H4 (cell line): Measurements from ENCODE around the gene RUSC2. TPM values are rescaled to one million over a fixed set of nuclear protein-coding genes. Genes with fewer than 3 reads are reported as not detected.
"Not testable (repeated sequence)": the region's sequence is repeated elsewhere in the genome, so short reads cannot be mapped to it uniquely, and the experiment has no call there.

Source experiments
- DNase-seq: peaks from one replicate; pipeline ENCODE4 v3.0.0-alpha.2; 2015; ENCODE audit warnings: low spot score
- total RNA-seq: library from RNA; depleted of rRNA; stranded (reverse); fragments of >200 nt; shearing (Covaris generic); gene quantifications from 2 replicates; pipeline ENCODE4 v1.2.3, GENCODE V29; 2014; rRNA removed

Gene RUSC2
- 6.2 and 8.7 TPM in 2 replicates for total RNA-seq

GRCh38 chr9:35489313-35490154, at the start of gene RUSC2:
TSS of gene RUSC2 (plus strand) at chr9:35490111. CDS start at chr9:35546522, 56,411 bp downstream.
- peak; percentile 72 for DNase-seq

GRCh38 chr9:35446012-35446411, 43.9 kb upstream of the RUSC2 start:
- no peak for DNase-seq

- DNase-seq = no peak
Measured at GRCh38 chr9:35448496-35448895, 41.4 kb upstream of the RUSC2 start.

- DNase-seq = no peak
Measured at GRCh38 chr9:35452481-35452880, 37.4 kb upstream of the RUSC2 start.

- DNase-seq = no peak
Measured at GRCh38 chr9:35453786-35454185, 36.1 kb upstream of the RUSC2 start.

- DNase-seq = no peak
Measured at GRCh38 chr9:35464141-35465025, 25.5 kb upstream of the RUSC2 start.

- DNase-seq = no peak
Measured at GRCh38 chr9:35470340-35470739, 19.6 kb upstream of the RUSC2 start.

- DNase-seq = no peak
Measured at GRCh38 chr9:35470894-35471293, 19.0 kb upstream of the RUSC2 start.

- no peak for DNase-seq
Measured at GRCh38 chr9:35476596-35476995, 13.3 kb upstream of the RUSC2 start.

- DNase-seq = peak; percentile 85
Measured at GRCh38 chr9:35477211-35477855, 12.6 kb upstream of the RUSC2 start.

GRCh38 chr9:35478871-35479270, 11.0 kb upstream of the RUSC2 start:
- DNase-seq = no peak

GRCh38 chr9:35481347-35481975, 8.4 kb upstream of the RUSC2 start:
- DNase-seq = peak; percentile 75

- DNase-seq = no peak
Measured at GRCh38 chr9:35482071-35482470, 7.8 kb upstream of the RUSC2 start.

GRCh38 chr9:35484406-35484805, 5.5 kb upstream of the RUSC2 start:
- DNase-seq = no peak

- DNase-seq = no peak
Measured at GRCh38 chr9:35487081-35487480, 2.8 kb upstream of the RUSC2 start.

GRCh38 chr9:35488021-35488420, 1.9 kb upstream of the RUSC2 start:
- no peak for DNase-seq

- DNase-seq = no peak
Measured at GRCh38 chr9:35488566-35489312, 1.2 kb upstream of the RUSC2 start.

- no peak for DNase-seq
Measured at GRCh38 chr9:35490155-35490909, 421 bp downstream of the RUSC2 start.

- DNase-seq = no peak
Measured at GRCh38 chr9:35490910-35491465, 1.1 kb downstream of the RUSC2 start.

GRCh38 chr9:35493119-35493518, 3.2 kb downstream of the RUSC2 start:
- DNase-seq = not testable (repeated sequence)
